Activated CD4-positive, alpha-beta T cell treated with anti-CD3 and anti-CD28 coated beads for 36 hours (primary cell): Measurements from ENCODE around the gene GATA2. TPM values are rescaled to one million over a fixed set of nuclear protein-coding genes. Genes with fewer than 3 reads are reported as not detected.

Experiments used
- ATAC-seq: fragments of 200-7000 bp; cut with Tn5 transposase; one replicate; pipeline ENCODE4 v1.10.0; 2021; ENCODE audit warnings: mild to moderate bottlenecking, moderate library complexity
- CTCF ChIA-PET: fragments of 350-600 bp; sonication (Branson Sonifier 250); formaldehyde crosslinking; loops from one replicate; lab custom pipeline; 2021; ENCODE audit warnings: antibody characterized with exemption; lab: Charles Lee
- POLR2A ChIA-PET: fragments of 350-600 bp; sonication (Branson Sonifier 250); formaldehyde crosslinking; loops from one replicate; lab custom pipeline; 2021; ENCODE audit warnings: antibody characterized with exemption, inconsistent platforms; lab: Charles Lee
- DNase-seq: peaks from one replicate; pipeline ENCODE4 v3.0.0-alpha.2; 2020
- H3K27ac Mint-ChIP-seq: one replicate; pipeline ENCODE4 v1.8.0; 2021; ENCODE audit warnings: mixed read lengths
- H3K27me3 Mint-ChIP-seq: one replicate; pipeline ENCODE4 v1.8.0; 2021; ENCODE audit warnings: mixed read lengths
- H3K36me3 Mint-ChIP-seq: one replicate; pipeline ENCODE4 v1.8.0; 2021; ENCODE audit warnings: low read depth, mixed read lengths
- H3K4me1 Mint-ChIP-seq: one replicate; pipeline ENCODE4 v1.8.0; 2021; ENCODE audit warnings: mixed read lengths
- H3K4me3 Mint-ChIP-seq: one replicate; pipeline ENCODE4 v1.8.0; 2021; ENCODE audit warnings: mild to moderate bottlenecking, moderate library complexity, mixed read lengths
- H3K9me3 Mint-ChIP-seq: one replicate; pipeline ENCODE4 v1.8.0; 2021; ENCODE audit warnings: low read depth, mixed read lengths
- intact Hi-C, 2 experiments: fragments of 100-400 bp; cut with DNase I in 1 of 2; cut with micrococcal nuclease in 1 of 2; formaldehyde crosslinking; loops; one replicate each; pipeline versions ENCODE4 v1.14.2 to v1.15.1; 2022 to 2024; cut with DNase I, micrococcal nuclease
- total RNA-seq, 2 experiments: library from RNA; stranded (reverse); gene quantifications; one replicate each; pipeline ENCODE4 v1.2.3, GENCODE V29; 2021

The GATA2 gene
- total RNA-seq, 2 experiments from 2014 or later: 0.05 to 0.07 TPM

GRCh38 chr3:128487813-128488635 lies 5.0 kb downstream of the GATA2 start:
- Mint-ChIP-seq H3K4me3 (peak overlapping the region; percentile 70), H3K27ac (no peak overlapping the region), H3K27me3 (peaks cover 63% of the 10 kb centered on the region), H3K9me3 (no peaks in the 10 kb centered on the region), H3K4me1 (peaks cover 31% of the 10 kb centered on the region), H3K36me3 (no peaks in the 10 kb centered on the region)
- DNase-seq (peak; percentile 64), ATAC-seq (peak; percentile 49)
- intact Hi-C loops: loop anchor here (2.0 to 5.0 kb wide), 3 partner anchors 39 to 121 kb away; no protein-coding TSS in a partner anchor
- POLR2A ChIA-PET: no interaction called here
- CTCF ChIA-PET: interaction anchor here (0.7 kb wide), 1 partner anchor 374 kb away, joined by 3 read pairs; no protein-coding TSS in a partner anchor

DNA sequence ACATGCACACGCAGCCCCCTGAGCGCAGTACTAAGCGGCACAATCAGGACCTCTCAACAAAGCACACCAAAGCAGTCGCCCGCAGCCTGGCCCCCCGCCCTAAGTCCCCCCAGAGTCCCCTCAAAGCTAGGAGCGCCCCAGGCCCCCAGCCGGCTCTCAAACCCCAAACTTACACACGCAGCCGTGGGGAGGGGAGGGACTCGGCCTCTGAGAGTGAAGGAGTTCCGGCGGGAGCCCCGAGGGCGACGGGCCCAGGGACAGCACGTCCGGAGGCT lies 5.5 kb downstream of the GATA2 start:
- CTCF ChIA-PET: no interaction called here
- Mint-ChIP-seq H3K27ac (no peak overlapping the region), H3K4me1 (peaks cover 34% of the 10 kb centered on the region), H3K9me3 (no peaks in the 10 kb centered on the region), H3K4me3 (peak overlapping the region; percentile 70), H3K27me3 (peaks cover 67% of the 10 kb centered on the region), H3K36me3 (no peaks in the 10 kb centered on the region)
- DNase-seq (no peak), ATAC-seq (peak; percentile 30)
- intact Hi-C loops: loop anchor here in 1 of 2 experiments (5.0 kb wide), 1 partner anchor 40 kb away; no protein-coding TSS in a partner anchor
- POLR2A ChIA-PET: no interaction called here

DNA sequence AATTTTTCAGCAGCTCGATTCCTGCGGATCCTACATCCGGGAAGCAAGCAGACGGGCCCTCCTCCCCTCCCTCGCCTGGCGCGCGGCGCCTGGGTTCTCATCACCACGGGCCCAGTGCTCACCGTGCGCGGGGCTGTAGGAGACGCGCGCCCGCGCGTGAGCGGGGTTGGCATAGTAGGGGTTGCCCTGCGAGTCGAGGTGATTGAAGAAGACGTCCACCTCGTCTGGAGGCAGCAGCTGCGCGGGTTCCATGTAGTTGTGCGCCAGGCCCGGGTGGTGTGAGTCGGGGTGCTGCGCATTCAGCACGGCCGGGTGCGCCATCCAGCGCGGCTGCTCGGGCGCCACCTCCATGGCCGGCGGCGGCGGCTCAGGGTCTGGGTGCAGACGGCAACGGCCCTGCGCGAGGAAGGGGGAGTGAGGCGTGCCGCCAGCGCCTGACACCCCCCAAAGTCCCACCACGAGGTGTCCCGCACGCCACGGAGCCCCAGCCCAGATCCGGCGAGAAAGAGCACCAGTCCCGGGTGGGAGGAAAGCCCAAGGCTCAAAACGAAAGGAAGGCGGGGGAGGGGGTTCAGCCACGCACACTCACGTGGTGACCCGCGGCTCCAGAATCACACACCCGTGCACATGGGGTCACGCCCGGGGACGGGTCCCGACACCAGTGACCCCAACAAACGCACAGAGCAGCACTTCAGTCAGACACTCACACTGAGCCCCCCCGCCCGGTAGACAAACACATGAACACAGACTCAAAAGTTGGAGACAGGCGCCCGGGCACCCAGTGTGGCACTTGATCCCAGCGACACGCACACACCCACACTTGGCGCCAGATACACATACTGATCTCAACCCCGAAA lies 6.1 kb downstream of the GATA2 start:
- DNase-seq (peak; percentile 49), ATAC-seq (peak; percentile 17)
- peak overlapping the region; percentile 70 for H3K4me3 Mint-ChIP-seq
- CTCF ChIA-PET: interaction anchor here (1.0 kb wide), 1 partner anchor 10 kb away, joined by 5 read pairs; no protein-coding TSS in a partner anchor
- no peak overlapping the region for H3K27ac Mint-ChIP-seq
- H3K36me3 Mint-ChIP-seq: no peaks in the 10 kb centered on the region
- intact Hi-C loops: loop anchor here in 1 of 2 experiments (5.0 kb wide), 1 partner anchor 40 kb away; no protein-coding TSS in a partner anchor
- peaks cover 70% of the 10 kb centered on the region for H3K27me3 Mint-ChIP-seq
- peaks cover 32% of the 10 kb centered on the region for H3K4me1 Mint-ChIP-seq
- POLR2A ChIA-PET: no interaction called here
- no peaks in the 10 kb centered on the region for H3K9me3 Mint-ChIP-seq

DNA sequence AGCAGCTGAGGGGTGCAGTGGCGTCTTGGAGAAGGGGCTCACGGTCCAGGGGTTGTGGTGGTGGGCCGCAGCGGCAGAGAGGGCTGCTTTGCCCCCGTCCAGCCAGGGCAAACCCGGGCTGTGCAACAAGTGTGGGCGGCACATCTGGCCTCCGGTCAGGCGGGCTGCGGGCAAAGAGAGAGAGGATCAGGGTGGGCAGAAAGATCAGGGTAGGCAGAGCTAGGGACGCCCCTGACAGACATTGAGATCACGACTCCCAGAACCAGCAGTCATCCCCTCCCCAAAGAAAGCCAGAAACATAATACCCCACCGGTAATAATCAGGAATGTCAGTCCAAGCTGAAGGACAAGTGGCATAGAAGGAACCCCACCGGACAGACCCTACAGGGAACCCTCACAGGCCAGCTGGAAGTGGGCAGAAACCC lies 6.8 kb downstream of the GATA2 start:
- ChIA-PET POLR2A (no interaction called here), CTCF (interaction anchor here (1.0 kb wide), 1 partner anchor 11 kb away, joined by 5 read pairs; no protein-coding TSS in a partner anchor)
- ATAC-seq (no peak), DNase-seq (no peak)
- Mint-ChIP-seq H3K9me3 (no peaks in the 10 kb centered on the region), H3K36me3 (no peaks in the 10 kb centered on the region), H3K27me3 (peaks cover 69% of the 10 kb centered on the region), H3K4me3 (peak overlapping the region; percentile 70), H3K27ac (no peak overlapping the region), H3K4me1 (peaks cover 27% of the 10 kb centered on the region)
- intact Hi-C loops: loop anchor here in 1 of 2 experiments (5.0 kb wide), 1 partner anchor 39 kb away; no protein-coding TSS in a partner anchor

DNA sequence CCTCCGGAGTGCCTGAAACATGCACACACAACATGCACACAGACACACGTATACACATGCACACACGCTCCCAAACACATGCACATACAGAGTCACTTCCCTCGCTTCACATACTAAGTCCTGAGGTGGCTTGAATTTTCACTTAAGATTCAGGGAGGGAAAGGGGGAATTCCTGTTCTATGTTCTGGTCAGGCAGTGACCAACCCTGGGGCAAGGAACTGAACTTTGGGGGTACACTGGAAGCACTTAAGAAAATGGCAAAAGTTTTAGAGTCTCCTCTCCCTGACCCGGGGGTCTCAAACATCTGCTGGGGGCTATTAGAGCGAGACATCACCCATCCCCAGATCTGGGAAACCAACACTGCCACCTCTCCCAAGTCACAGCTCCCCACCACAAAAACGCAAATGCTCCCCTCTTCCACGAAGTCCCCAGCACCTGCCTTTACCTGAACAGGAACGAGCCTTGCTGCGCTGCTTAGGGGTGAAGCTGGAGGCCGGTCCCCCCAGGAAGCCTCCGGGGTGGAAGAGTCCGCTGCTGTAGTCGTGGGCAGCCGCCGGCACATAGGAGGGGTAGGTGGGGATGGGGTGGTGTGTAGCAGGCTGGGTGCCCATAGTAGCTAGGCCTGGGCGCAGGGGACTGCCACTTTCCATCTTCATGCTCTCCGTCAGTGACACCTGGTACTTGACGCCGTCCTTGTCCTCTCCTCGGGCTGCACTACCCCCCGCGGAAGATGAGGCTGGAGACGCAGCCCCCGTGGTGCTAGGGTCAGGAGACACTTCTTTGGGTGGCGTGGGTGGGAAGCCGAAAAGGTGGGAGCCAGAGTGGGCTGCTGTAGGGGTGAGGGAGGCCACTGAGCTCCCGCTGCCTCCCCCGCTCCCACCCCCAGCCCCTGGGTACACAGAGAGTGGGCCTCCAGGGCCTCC lies 7.5 kb downstream of the GATA2 start:
- ChIA-PET POLR2A (no interaction called here), CTCF (interaction anchor here (1.0 kb wide), 1 partner anchor 12 kb away, joined by 5 read pairs; no protein-coding TSS in a partner anchor)
- ATAC-seq (no peak), DNase-seq (no peak)
- Mint-ChIP-seq H3K36me3 (no peaks in the 10 kb centered on the region), H3K4me1 (peaks cover 27% of the 10 kb centered on the region), H3K27me3 (peaks cover 68% of the 10 kb centered on the region), H3K9me3 (no peaks in the 10 kb centered on the region), H3K27ac (no peak overlapping the region), H3K4me3 (no peak overlapping the region)
- intact Hi-C loops: loop anchor here in 1 of 2 experiments (5.0 kb wide), 1 partner anchor 38 kb away; no protein-coding TSS in a partner anchor

DNA sequence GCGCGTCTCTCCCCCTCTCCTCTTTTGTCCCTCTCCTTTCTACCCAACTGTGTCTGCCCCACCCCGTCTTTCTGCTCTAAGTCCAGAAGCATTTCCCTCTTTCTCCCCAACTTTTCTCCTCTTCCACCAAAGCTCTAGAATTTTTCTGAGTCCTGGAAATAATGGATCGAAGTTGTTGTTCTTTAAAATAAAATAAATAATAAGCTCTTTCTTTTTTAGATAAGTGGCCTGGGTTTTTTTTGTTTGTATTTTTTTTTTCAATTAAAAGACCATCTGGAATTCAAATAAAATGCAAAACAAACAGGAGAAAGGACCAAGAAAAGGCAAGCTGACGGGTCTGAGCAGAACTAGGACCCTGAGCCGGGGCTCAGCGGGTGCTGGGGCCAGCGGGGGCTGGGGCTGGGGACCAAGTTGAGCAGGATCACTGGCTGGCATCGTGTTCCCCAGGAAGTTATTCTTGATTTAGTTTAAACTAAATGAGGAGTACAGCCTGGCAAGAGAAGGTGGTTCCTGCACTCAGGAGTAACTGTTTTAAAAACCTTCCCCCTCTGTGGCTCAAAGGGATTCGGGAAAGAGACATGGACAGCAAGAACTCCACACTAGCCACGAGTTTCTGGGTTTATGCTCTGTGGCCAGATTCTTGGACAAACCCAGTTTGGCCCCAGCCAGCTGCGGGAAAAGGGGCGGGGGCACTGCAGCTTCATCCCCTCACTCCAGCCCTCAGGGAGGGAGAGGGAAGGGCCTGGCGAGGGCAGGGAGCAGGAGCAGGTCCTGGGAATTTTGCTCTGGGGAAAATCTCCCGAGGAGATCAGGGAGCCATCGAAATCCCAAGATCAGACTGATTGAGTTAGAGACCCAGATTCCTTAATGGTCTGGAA lies 8.4 kb downstream of the GATA2 start:
- Mint-ChIP-seq H3K27me3 (peaks cover 60% of the 10 kb centered on the region), H3K4me3 (no peak overlapping the region), H3K9me3 (no peaks in the 10 kb centered on the region), H3K36me3 (no peaks in the 10 kb centered on the region), H3K27ac (no peak overlapping the region), H3K4me1 (peaks cover 23% of the 10 kb centered on the region)
- no peak for ATAC-seq
- intact Hi-C loops: loop anchor here in 1 of 2 experiments (5.0 kb wide), 1 partner anchor 37 kb away; no protein-coding TSS in a partner anchor
- CTCF ChIA-PET: interaction anchor here (0.7 to 1.0 kb wide), 5 partner anchors 12 to 409 kb away, joined by 3 to 5 read pairs (median 4); no protein-coding TSS in a partner anchor
- POLR2A ChIA-PET: no interaction called here
- DNase-seq: no peak

GRCh38 chr3:128483657-128484403 lies 9.2 kb downstream of the GATA2 start:
- ATAC-seq: no peak
- ChIA-PET CTCF (interaction anchor here (0.7 to 1.0 kb wide), 6 partner anchors 13 to 408 kb away, joined by 3 to 5 read pairs (median 4); no protein-coding TSS in a partner anchor), POLR2A (no interaction called here)
- intact Hi-C loops: no loop called here
- Mint-ChIP-seq H3K27me3 (peaks cover 59% of the 10 kb centered on the region), H3K4me1 (peaks cover 22% of the 10 kb centered on the region), H3K9me3 (no peaks in the 10 kb centered on the region), H3K36me3 (no peaks in the 10 kb centered on the region), H3K4me3 (no peak overlapping the region), H3K27ac (no peak overlapping the region)
- no peak for DNase-seq

- H3K27ac Mint-ChIP-seq: no peak overlapping the region
- ATAC-seq (no peak), DNase-seq (no peak)
- H3K4me3 Mint-ChIP-seq: no peak overlapping the region
- no peaks in the 10 kb centered on the region for H3K36me3 Mint-ChIP-seq
- H3K4me1 Mint-ChIP-seq: peaks cover 22% of the 10 kb centered on the region
- CTCF ChIA-PET: interaction anchor here (0.6 to 1.2 kb wide), 5 partner anchors 21 to 78 kb away, joined by 3 to 5 read pairs (median 3); no protein-coding TSS in a partner anchor
- intact Hi-C loops: no loop called here
- peaks cover 64% of the 10 kb centered on the region for H3K27me3 Mint-ChIP-seq
- H3K9me3 Mint-ChIP-seq: no peaks in the 10 kb centered on the region
- POLR2A ChIA-PET: no interaction called here
Observed at GRCh38 chr3:128482666-128483656, 10.0 kb downstream of the GATA2 start.
